H9 (cell line): ENCODE data around the gene GTF2F2. TPM values are rescaled to one million over a fixed set of nuclear protein-coding genes. Genes with fewer than 3 reads are reported as not detected.

Source experiments
- DNase-seq: peaks from one replicate; pipeline ENCODE4 v3.0.0-alpha.2; 2017
- H2AFZ ChIP-seq: one replicate; pipeline ENCODE4 v1.6.1; 2013; ENCODE audit warnings: mild to moderate bottlenecking, low read length, control low read depth, moderate library complexity
- H2AK5ac ChIP-seq: 2 replicates; pipeline ENCODE4 v1.6.1; 2013; ENCODE audit warnings: low read length, control low read depth, mixed read lengths; ENCODE audit not compliant: insufficient read length
- H2BK120ac ChIP-seq: one replicate; pipeline ENCODE4 v1.6.1; 2013; ENCODE audit warnings: low read depth, mild to moderate bottlenecking, low read length, control low read depth, inconsistent platforms; ENCODE audit not compliant: poor library complexity, severe bottlenecking
- H2BK12ac ChIP-seq: 2 replicates; pipeline ENCODE4 v1.6.1; 2013; ENCODE audit warnings: low read length, control low read depth, mixed read lengths, low read depth; ENCODE audit not compliant: insufficient read length
- H2BK15ac ChIP-seq: 2 replicates; pipeline ENCODE4 v1.6.1; 2013; ENCODE audit warnings: low read depth, low read length, control low read depth
- H2BK20ac ChIP-seq: one replicate; pipeline ENCODE4 v1.6.1; 2013; ENCODE audit warnings: low read depth, mild to moderate bottlenecking, low read length, control low read depth, inconsistent platforms; ENCODE audit not compliant: poor library complexity, severe bottlenecking
- H2BK5ac ChIP-seq: 2 replicates; pipeline ENCODE4 v1.6.1; 2013; ENCODE audit warnings: low read length, control low read depth, mixed read lengths; ENCODE audit not compliant: insufficient read length
- H3K14ac ChIP-seq: 2 replicates; pipeline ENCODE4 v1.6.1; 2013; ENCODE audit warnings: low read length, control low read depth; ENCODE audit not compliant: insufficient read depth
- H3K18ac ChIP-seq: 2 replicates; pipeline ENCODE4 v1.6.1; 2013; ENCODE audit warnings: low read depth, mild to moderate bottlenecking, mixed read lengths, low read length, control low read depth; ENCODE audit not compliant: insufficient read length
- H3K23ac ChIP-seq: 2 replicates; pipeline ENCODE4 v1.6.1; 2013; ENCODE audit warnings: low read length, control low read depth, mixed read lengths, low read depth; ENCODE audit not compliant: insufficient read length
- H3K23me2 ChIP-seq: 2 replicates; pipeline ENCODE4 v1.6.1; 2013; ENCODE audit warnings: low read depth, mild to moderate bottlenecking, mixed read lengths, low read length, control low read depth; ENCODE audit not compliant: insufficient read length, poor library complexity, severe bottlenecking
- H3K27ac ChIP-seq: 2 replicates; pipeline ENCODE4 v1.5.1; 2013; ENCODE audit warnings: low read length, control low read depth, mixed read lengths, low read depth; ENCODE audit not compliant: insufficient read length
- H3K27me3 ChIP-seq: 2 replicates; pipeline ENCODE4 v1.6.1; 2013; ENCODE audit warnings: low read length, control low read depth, inconsistent platforms; ENCODE audit not compliant: insufficient read depth
- H3K4ac ChIP-seq: 2 replicates; pipeline ENCODE4 v1.6.1; 2013; ENCODE audit warnings: low read depth, mild to moderate bottlenecking, control low read depth, inconsistent platforms, low read length, moderate library complexity
- H3K4me1 ChIP-seq: 2 replicates; pipeline ENCODE4 v1.6.1; 2013; ENCODE audit warnings: low read length, control low read depth, inconsistent platforms; ENCODE audit not compliant: insufficient read depth
- H3K4me2 ChIP-seq: 2 replicates; pipeline ENCODE4 v1.6.1; 2013; ENCODE audit warnings: low read length, control low read depth, mixed read lengths; ENCODE audit not compliant: insufficient read length, insufficient read depth
- H3K56ac ChIP-seq: 2 replicates; pipeline ENCODE4 v1.6.1; 2013; ENCODE audit warnings: low read depth, mild to moderate bottlenecking, mixed read lengths, low read length, control low read depth; ENCODE audit not compliant: insufficient read length
- H3K79me1 ChIP-seq: 2 replicates; pipeline ENCODE4 v1.6.1; 2013; ENCODE audit warnings: low read depth, mild to moderate bottlenecking, moderate library complexity, low read length, control low read depth, inconsistent platforms; ENCODE audit not compliant: insufficient read depth, poor library complexity, severe bottlenecking
- H3K79me2 ChIP-seq: 2 replicates; pipeline ENCODE4 v1.6.1; 2013; ENCODE audit warnings: low read length, control low read depth, inconsistent platforms; ENCODE audit not compliant: insufficient read depth
- H3K9ac ChIP-seq: 2 replicates; pipeline ENCODE4 v1.6.1; 2013; ENCODE audit warnings: low read length, control low read depth, mixed read lengths; ENCODE audit not compliant: insufficient read length; ENCODE audit errors: extremely low read depth
- H3K9me3 ChIP-seq: one replicate; pipeline ENCODE4 v1.6.1; 2013; ENCODE audit warnings: low read depth, low read length, inconsistent platforms; ENCODE audit not compliant: control insufficient read depth
- H3T11ph ChIP-seq: one replicate; pipeline ENCODE4 v1.6.1; 2013; ENCODE audit warnings: mild to moderate bottlenecking, low read length, control low read depth, inconsistent platforms
- H4K20me1 ChIP-seq: one replicate; pipeline ENCODE4 v1.6.1; 2013; ENCODE audit not compliant: control insufficient read depth, insufficient read length, insufficient read depth
- H4K5ac ChIP-seq: 2 replicates; pipeline ENCODE4 v1.6.1; 2013; ENCODE audit warnings: low read depth, mild to moderate bottlenecking, mixed read lengths, low read length, control low read depth; ENCODE audit not compliant: insufficient read length
- H4K8ac ChIP-seq: replicated peaks from 2 replicates; pipeline ENCODE4 v1.6.1; 2013; ENCODE audit warnings: low read length, control low read depth, mixed read lengths, low read depth; ENCODE audit not compliant: insufficient read length
- H4K91ac ChIP-seq: 2 replicates; pipeline ENCODE4 v1.6.1; 2013; ENCODE audit warnings: low read depth, mild to moderate bottlenecking, moderate library complexity, mixed read lengths, low read length, control low read depth; ENCODE audit not compliant: insufficient read length
- H3K27ac Mint-ChIP-seq, 3 experiments: 2 replicates in 2 of 3; 3 replicates in 1 of 3; pipeline ENCODE4 v1.8.0; 2020 to 2021; ENCODE audit warnings: mixed read lengths in 3 of 3, mild to moderate bottlenecking in 1 of 3, moderate library complexity in 1 of 3
- H3K27me3 Mint-ChIP-seq: 2 replicates; pipeline ENCODE4 v1.8.0; 2021; ENCODE audit warnings: low read depth, mild to moderate bottlenecking, moderate library complexity, mixed read lengths
- H3K36me3 Mint-ChIP-seq, 3 experiments: 2 replicates in 2 of 3; 3 replicates in 1 of 3; pipeline ENCODE4 v1.8.0; 2020 to 2021; ENCODE audit warnings: low read depth in 3 of 3, mixed read lengths in 3 of 3; ENCODE audit not compliant: insufficient read depth in 1 of 3
- H3K4me1 Mint-ChIP-seq, 2 experiments: 2 replicates each; pipeline ENCODE4 v1.8.0; 2020; ENCODE audit warnings: mixed read lengths in 2 of 2
- H3K4me3 Mint-ChIP-seq, 2 experiments: 2 replicates in 1 of 2; 3 replicates in 1 of 2; pipeline ENCODE4 v1.8.0; 2020 to 2021; ENCODE audit warnings: mild to moderate bottlenecking in 2 of 2, mixed read lengths in 2 of 2, moderate library complexity in 1 of 2
- H3K9me3 Mint-ChIP-seq, 2 experiments: 2 replicates in 1 of 2; 3 replicates in 1 of 2; pipeline ENCODE4 v1.8.0; 2020; ENCODE audit warnings: mild to moderate bottlenecking in 2 of 2, mixed read lengths in 2 of 2, moderate library complexity in 1 of 2
- WGBS: extraction: QIAGEN DNeasy Blood & Tissue Kit; methylation state at CpG from one replicate; pipeline ENCODE4 v1.1.7; 2013; ENCODE audit warnings: missing lambda C conversion rate, low lambda C conversion rate, mixed read lengths; ENCODE audit not compliant: insufficient read length; ENCODE audit errors: extremely low coverage; 5-methylcytosine and 5-hydroxymethylcytosine counted together
- total RNA-seq: library from RNA; stranded (reverse); gene quantifications from 2 replicates; pipeline ENCODE4 v1.2.1, GENCODE V29; 2021
- TF ChIP-seq, protein P1 (sequence below): fragments of 200-600 bp; sonication (generic); conservative IDR thresholded peaks from 3 replicates; pipeline ENCODE4 v1.8.0; 2021; ENCODE audit warnings: antibody characterized with exemption, mild to moderate bottlenecking

Gene GTF2F2
- total RNA-seq, 1 experiment from 2014 or later, result 29.6 TPM

DNA sequence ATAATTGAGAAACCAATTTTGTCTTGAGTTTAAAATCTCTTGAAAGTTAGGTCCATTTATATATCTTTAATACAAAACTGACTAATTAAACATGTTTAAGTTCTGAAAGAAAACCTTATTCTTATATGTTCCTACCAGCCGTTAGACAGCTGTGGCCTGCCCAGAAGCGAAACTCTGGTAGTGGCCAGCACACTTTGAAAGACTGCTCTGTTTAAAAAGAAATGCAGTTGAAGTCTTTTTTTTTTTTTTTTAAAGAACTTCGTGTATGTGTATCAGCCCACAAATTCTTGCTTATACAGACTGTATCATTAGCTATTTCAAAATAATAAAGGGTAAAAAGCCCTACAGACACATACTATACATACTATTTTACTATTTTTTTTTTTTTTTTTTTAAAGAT lies 46.5 kb downstream of the GTF2F2 start:
- Mint-ChIP-seq H3K36me3 (peaks cover 4 to 18% (median 15%) of the 10 kb centered on the region in 3 experiments; a peak in 5 of 7 replicates), H3K27ac (no peak overlapping the region), H3K4me1 (peaks cover 4 to 5% of the 10 kb centered on the region in 2 experiments), H3K4me3 (no peak overlapping the region), H3K9me3 (no peaks in the 10 kb centered on the region), H3K27me3 (no peaks in the 10 kb centered on the region)
- Histone ChIP-seq H3K9me3 (no peaks in the 10 kb centered on the region), H3K14ac (no peak overlapping the region), H2AFZ (no peak overlapping the region), H4K8ac (no peak overlapping the region), H3K79me1 (no peaks in the 10 kb centered on the region), H4K5ac (no peak overlapping the region), H3K56ac (no peak overlapping the region), H3K4me2 (no peak overlapping the region), H3K4ac (no peak overlapping the region), H3K18ac (no peak overlapping the region), H2BK120ac (no peak overlapping the region), H3K4me1 (no peaks in the 10 kb centered on the region), H3K23ac (no peak overlapping the region), H3K23me2 (no peaks in the 10 kb centered on the region), H2BK12ac (no peak overlapping the region), H2BK15ac (no peak overlapping the region), H3T11ph (no peak overlapping the region), H3K9ac (no peak overlapping the region), H4K91ac (no peak overlapping the region), H4K20me1 (no peaks in the 10 kb centered on the region), H3K27ac (no peak overlapping the region), H3K79me2 (no peaks in the 10 kb centered on the region), H2AK5ac (no peak overlapping the region), H2BK5ac (no peak overlapping the region), H2BK20ac (no peak overlapping the region), H3K27me3 (no peaks in the 10 kb centered on the region)
- WGBS, result no CpG with 5 or more reads among the region's 3 CpGs
- DNase-seq, result no peak
- TF ChIP-seq, protein P1, sequence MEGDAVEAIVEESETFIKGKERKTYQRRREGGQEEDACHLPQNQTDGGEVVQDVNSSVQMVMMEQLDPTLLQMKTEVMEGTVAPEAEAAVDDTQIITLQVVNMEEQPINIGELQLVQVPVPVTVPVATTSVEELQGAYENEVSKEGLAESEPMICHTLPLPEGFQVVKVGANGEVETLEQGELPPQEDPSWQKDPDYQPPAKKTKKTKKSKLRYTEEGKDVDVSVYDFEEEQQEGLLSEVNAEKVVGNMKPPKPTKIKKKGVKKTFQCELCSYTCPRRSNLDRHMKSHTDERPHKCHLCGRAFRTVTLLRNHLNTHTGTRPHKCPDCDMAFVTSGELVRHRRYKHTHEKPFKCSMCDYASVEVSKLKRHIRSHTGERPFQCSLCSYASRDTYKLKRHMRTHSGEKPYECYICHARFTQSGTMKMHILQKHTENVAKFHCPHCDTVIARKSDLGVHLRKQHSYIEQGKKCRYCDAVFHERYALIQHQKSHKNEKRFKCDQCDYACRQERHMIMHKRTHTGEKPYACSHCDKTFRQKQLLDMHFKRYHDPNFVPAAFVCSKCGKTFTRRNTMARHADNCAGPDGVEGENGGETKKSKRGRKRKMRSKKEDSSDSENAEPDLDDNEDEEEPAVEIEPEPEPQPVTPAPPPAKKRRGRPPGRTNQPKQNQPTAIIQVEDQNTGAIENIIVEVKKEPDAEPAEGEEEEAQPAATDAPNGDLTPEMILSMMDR, result no peak
